COLO668 (cell line): Measurements from ENCODE around the gene PRSS12.
"Not testable (repeated sequence)": the region's sequence is repeated elsewhere in the genome, so short reads cannot be mapped to it uniquely, and the experiment has no call there.

Experiments used
- DNase-seq: peaks from one replicate; lab custom pipeline; 2025; ENCODE audit not compliant: unreplicated experiment; lab: John Stamatoyannopoulos, UW

Gene PRSS12

GRCh38 chr4:118352843-118353533 lies at the start of gene PRSS12:
PRSS12 (minus strand) TSS chr4:118353003; CDS start chr4:118352720, 283 bp downstream.
- DNase-seq: peak; percentile 88

DNA sequence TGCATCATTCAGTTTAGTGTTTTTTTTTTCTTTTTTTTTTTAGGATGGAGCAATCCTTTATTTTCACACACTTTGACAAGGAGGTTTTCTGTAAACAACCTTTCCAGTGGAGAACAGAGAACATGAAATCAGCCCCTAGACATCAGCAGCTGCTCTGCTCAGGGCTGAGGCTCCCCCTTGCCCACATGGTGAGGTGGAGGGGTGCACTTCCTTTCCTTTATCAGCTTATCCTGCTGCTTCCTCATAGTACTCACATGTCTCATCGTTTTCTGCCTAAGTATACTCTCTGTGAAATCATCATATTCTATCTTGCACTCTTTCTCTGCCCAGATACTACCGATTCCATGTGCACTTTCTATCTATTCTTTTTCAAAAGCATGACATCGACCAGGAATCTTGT lies 47.6 kb upstream of the PRSS12 start:
- DNase-seq: no peak

DNA sequence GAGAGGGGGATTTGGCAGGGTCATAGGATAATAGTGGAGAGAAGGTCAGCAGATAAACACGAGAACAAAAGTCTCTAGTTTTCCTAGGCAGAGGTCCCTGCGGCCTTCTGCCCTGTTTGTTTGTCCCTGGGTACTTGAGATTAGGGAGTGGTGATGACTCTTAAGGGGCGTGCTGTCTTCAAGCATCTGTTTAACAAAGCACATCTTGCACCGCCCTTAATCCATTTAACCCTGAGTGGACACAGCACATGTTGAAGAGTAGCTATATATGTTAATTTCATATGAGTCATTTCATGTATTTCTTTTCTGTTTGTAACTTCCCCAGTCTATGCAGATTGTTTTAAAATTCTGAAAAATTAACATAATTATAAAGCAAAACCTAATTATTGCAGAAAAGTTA lies 47.1 kb upstream of the PRSS12 start:
- DNase-seq: not testable (repeated sequence)

DNA sequence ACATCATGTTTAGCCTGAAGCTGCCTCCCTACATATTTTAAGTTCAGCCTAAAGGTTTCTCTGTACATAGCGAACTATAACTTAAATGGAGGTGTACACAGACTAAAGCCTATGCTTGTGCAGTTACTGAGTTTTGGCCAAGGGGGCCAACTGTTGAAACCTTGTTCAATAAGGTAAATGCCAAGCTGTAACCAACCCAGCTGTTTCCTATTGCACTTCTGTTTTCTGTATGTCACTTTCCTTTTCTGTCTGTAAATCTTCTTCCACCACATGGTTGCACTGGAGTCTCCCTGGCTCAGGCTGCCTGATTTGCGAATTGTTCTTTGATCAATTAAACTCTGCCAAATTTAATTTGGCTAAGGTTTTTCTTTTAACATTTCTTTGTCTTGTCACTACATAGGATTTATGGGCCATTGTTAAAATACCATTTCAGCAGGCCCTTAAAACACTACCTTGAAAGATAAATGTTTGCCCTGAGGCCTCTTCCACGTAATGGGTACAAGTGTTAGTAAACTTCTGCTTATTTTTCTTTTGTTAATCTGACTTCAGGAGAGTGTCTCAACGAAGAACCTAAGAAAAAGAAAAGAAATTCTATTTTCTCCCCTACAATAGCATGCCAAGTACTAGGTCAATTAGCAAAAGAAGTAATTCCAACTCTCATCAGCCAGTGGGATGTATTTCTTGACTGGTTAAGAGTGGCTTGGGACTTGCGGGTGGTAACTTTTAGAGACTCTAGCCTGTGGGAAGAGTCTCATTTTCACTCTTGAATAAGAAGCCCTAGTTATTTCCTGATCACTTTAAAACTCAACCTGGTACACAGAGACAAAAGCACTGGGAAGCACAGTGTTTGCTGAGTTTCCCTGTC lies 45.7 kb upstream of the PRSS12 start:
- DNase-seq: no peak

- DNase-seq: no peak
These were observed 44.8 kb upstream of the PRSS12 start for GRCh38 chr4:118397623-118397979.

GRCh38 chr4:118396881-118397622 lies 44.2 kb upstream of the PRSS12 start:
- DNase-seq: no peak

GRCh38 chr4:118395057-118395644 lies 42.3 kb upstream of the PRSS12 start:
- no peak for DNase-seq

DNA sequence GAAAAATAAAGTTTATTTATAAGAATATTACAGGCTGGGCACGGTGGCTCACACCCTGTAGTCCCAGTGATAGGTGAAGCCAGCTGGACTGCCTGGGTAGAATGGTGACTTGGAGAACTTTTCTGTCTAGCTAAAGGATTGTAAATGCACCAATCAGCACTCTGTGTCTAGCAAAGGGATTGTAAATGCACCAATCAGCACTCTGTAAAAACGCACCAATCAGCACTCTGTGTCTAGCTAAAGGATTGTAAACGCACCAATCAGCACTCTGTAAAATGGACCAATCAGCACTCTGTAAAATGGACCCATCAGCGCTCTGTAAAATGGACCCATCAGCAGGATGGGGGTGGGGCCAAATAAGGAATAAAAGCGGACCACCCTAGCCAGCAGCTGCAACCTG lies 39.7 kb upstream of the PRSS12 start:
- DNase-seq: not testable (repeated sequence)

DNA sequence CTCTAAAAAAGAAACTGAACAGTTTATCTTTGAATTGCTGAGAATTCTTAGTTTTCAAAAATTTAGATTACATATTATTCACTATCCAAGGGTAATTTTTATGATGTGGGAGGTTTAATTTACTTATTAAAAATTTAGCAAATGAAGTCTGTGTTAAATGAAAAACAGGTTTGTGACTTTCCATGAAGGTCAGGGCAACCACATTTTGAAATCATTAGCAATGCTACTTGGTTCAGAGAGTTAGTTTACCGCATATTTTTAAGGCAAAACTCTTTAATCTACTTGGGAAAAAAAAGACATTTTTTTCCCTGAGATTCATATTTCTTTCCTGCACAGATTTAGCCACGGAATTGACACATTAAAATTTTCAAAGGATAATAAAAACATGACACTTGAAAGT lies 37.3 kb upstream of the PRSS12 start:
- no peak for DNase-seq

- DNase-seq: no peak
These were observed 36.9 kb upstream of the PRSS12 start for GRCh38 chr4:118389721-118390120.

DNA sequence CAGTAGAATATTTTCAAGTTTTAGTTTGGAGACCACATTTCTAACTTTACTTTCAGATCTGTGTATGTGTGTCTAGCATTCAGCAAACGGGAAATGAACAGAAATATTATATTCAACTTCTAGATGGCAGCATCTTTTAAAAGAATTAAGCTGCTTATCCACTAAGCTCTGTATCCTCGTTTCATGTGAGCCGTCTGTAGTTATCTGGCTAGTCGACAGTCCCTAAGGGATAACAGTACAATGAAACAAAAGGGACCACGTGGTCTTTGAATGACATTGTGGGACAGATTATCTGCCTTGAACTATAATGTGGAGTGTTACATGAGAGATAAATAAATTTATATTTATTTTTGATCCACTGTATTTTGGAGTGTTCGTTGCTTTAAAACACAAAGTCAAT lies 35.8 kb upstream of the PRSS12 start:
- no peak for DNase-seq

- no peak for DNase-seq
These were observed 29.1 kb upstream of the PRSS12 start for GRCh38 chr4:118381902-118382301.

DNA sequence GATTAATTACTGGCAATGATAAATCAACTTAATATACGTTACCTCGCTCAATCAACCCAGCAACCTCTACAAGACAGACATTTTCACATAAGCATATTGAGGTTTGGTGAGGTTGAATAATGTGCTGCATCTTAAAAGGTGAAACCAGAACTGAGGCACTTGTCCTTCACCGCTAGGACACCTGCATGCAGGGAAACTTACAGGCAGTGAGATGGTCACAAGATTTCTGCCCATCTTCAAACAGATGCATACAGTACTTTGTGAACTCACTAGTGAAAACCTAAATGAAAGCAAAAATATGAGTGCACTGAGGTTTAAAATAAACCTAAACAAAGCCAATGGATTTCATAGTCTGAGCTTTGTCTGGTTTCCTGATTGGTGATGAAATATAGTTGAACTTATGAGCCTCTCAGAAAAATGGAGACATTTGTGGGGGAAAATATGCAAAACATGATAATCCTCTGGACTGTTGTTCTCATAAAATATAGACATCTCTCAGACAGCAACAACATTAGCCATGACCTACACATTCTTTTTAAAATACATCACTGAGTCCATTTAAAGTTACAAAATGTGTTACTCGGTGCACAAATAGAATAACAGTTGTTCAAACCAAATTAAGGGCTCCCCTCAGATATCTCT lies 20.9 kb upstream of the PRSS12 start:
- no peak for DNase-seq

- DNase-seq: no peak
These were observed 19.4 kb upstream of the PRSS12 start for GRCh38 chr4:118372251-118372650.

DNA sequence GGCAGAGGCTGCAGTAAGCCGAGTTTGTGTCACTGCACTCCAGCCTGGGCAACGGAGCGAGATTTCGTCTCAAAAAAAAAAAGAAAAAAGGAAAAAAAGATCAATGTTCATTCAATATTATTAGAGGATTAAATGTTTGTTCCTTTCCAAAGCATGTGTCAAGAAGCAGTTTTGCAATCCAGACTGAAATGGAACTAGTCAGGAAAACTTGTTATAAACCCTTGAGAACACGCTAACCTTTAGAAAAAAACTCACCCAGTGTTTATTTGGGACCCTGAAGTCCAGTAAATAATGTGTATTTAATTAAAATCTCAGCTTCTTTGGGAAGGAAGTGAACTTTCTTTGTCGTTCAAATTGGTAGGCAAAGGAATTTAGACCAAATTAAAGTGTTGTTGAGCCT lies 16.4 kb upstream of the PRSS12 start:
- DNase-seq: no peak

- no peak for DNase-seq
These were observed 15.1 kb upstream of the PRSS12 start for GRCh38 chr4:118367872-118368271.

DNA sequence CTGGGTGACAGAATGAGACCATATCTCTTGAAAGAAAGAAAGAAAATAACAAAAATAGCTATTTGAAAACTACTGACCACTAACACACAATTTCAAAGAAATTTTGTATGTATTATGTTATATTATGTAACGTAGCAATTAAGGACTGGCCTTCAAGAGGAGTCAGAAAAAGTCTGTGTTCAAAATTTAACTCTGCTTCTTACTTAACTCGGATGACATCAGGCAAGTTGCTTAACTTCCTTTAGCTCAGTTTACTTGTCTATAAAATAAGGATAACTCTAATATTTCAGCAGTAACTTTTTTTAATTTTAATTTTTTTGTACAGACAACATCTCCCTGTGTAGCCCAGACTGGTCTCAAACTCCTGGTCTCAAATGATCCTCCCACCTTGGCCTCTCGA lies 14.6 kb upstream of the PRSS12 start:
- no peak for DNase-seq

GRCh38 chr4:118363166-118363565 lies 10.4 kb upstream of the PRSS12 start:
- no peak for DNase-seq

DNA sequence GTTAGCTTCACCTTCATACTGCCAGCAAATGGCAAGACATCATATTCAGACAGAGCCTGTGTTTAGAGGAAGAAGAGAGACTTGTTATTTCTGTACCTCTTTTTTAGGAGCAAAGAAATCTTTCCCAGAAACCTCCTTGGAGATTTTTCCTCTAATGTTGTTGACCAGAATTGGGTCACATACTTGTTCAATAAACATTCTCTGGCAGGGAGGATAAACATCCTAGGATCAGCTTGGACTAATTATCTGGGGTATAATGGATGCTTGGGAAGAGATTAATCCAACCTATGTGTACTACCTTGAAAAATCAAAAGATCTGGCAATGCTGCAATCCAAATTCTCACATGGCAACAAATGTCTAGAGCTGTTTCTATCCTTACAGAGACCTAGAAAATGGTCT lies 8.4 kb upstream of the PRSS12 start:
- no peak for DNase-seq

DNA sequence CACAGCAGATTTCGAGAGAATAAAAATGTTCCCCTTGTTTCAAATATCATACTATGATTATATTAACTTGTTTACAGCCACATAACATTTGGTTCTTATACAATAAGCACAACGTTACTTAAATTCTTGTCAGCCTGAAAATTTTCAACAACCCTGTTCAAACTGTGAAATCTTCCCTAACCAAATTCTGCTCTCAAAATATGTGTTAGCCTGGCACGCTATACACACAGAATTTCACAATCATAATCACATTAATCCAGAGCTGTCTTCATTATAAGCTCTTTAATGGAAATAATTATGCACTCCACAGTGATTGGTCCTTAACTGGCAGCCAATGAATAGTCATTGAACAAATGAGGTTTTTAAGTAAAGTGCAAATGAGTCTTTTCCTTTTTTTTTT lies 7.3 kb upstream of the PRSS12 start:
- DNase-seq: no peak

DNA sequence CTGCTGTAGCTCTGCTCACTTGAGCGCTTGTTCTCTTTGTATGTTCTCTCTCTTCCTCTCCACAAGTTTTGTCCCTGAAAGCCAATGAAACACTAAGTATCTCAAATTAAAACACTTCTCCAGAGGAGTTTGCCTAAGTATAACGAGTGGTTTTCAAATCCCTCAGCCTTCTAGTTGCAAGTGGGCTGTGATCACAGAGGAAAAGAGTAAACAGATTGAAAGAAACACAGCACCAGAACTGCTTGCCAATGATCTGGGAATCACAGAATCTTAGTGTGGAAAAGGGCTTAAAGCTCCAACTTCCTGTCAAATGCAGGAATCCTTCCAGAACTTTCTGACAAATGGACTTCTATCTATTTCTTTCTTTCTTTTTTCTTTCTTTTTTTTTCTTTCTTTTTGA lies 4.8 kb upstream of the PRSS12 start:
- no peak for DNase-seq
